ENCODE measurements around the gene KDSR. TPM values are rescaled to one million over a fixed set of nuclear protein-coding genes. Genes with fewer than 3 reads are reported as not detected.

The KDSR gene
- polyA plus RNA-seq, 1 donor from 2014 or later = 14.7 TPM

DNA sequence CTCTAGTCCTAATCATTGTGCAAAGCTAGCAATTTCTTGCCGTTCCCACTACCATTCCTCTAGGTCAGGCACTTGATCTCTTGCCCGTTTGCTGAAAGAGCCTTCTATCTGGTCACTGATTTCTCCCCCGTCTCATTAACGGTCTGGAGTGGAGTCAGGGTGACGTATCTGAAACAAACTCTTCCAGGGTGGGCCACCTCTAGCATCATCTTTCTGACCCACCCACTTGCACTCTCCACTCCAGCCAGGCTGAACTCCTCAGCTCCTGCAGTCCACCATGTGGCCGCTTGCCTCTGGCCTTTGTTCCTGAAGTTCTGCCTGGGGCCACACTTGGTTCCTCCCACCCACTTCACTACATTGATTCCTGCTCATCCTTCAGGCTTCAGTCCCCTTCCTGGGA lies 60.8 kb downstream of the KDSR start:
- H3K36me3 ChIP-seq (ENCODE audit: insufficient read depth, low read length) = no peaks in the 10 kb centered on the region
- H3K9me3 ChIP-seq (ENCODE audit: low read length) = no peaks in the 10 kb centered on the region
- H3K27ac ChIP-seq (ENCODE audit: low read length) = no peak overlapping the region
- no peak overlapping the region for H3K4me2 ChIP-seq (ENCODE audit: low read length)
- H2AFZ ChIP-seq (ENCODE audit: low read depth, low read length) = no peak overlapping the region
- H3K79me2 ChIP-seq (replicated peaks; ENCODE audit: insufficient read depth, low read length) = no peaks in the 10 kb centered on the region
- no peaks in the 10 kb centered on the region for H3K27me3 ChIP-seq (ENCODE audit: insufficient read depth, low read depth, low read length)
- H4K20me1 ChIP-seq (ENCODE audit: insufficient read depth) = no peaks in the 10 kb centered on the region
- no peak overlapping the region for H3K4me3 ChIP-seq (ENCODE audit: low read length)
- H3F3A ChIP-seq (ENCODE audit: insufficient read depth, low read length, poor library complexity, severe bottlenecking) = no peaks in the 10 kb centered on the region
- TF ChIP-seq MXI1 (conservative IDR thresholded peaks at IDR 0.05; ENCODE audit: poor library complexity, severe bottlenecking) (no peak), SMC3 (conservative IDR thresholded peaks at IDR 0.05; ENCODE audit: poor library complexity) (no peak), POLR2AphosphoS5 (IDR thresholded peaks at IDR 0.05) (no peak)
- TF ChIP-seq, protein P1, sequence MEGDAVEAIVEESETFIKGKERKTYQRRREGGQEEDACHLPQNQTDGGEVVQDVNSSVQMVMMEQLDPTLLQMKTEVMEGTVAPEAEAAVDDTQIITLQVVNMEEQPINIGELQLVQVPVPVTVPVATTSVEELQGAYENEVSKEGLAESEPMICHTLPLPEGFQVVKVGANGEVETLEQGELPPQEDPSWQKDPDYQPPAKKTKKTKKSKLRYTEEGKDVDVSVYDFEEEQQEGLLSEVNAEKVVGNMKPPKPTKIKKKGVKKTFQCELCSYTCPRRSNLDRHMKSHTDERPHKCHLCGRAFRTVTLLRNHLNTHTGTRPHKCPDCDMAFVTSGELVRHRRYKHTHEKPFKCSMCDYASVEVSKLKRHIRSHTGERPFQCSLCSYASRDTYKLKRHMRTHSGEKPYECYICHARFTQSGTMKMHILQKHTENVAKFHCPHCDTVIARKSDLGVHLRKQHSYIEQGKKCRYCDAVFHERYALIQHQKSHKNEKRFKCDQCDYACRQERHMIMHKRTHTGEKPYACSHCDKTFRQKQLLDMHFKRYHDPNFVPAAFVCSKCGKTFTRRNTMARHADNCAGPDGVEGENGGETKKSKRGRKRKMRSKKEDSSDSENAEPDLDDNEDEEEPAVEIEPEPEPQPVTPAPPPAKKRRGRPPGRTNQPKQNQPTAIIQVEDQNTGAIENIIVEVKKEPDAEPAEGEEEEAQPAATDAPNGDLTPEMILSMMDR (IDR thresholded peaks at IDR 0.05; ENCODE audit: poor library complexity, severe bottlenecking) = no peak
- H3K9ac ChIP-seq (ENCODE audit: low read length) = no peak overlapping the region
- H3K9me2 ChIP-seq (ENCODE audit: insufficient read depth, low read length) = no peaks in the 10 kb centered on the region

DNA sequence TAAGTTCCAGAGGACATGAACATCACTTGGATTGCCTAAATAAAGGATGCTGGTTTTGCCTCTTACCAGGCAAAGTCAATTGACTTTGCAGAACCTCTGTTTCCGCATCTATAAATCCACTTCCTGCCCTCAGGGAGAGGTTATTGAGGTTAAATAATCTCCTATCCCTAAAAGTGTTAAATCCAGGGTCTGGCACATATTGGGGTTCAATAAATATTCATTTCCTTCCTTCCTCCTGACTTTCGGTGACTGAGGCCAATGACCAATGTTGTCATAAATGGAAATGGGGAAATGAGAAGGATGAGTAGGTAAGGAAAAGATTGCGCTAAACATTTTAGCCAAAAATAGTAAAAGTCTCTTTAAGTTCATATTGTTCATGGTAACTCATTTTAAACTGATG lies 63.5 kb downstream of the KDSR start:
- Histone ChIP-seq H3K9ac (ENCODE audit: low read length) (no peak overlapping the region), H3F3A (ENCODE audit: insufficient read depth, low read length, poor library complexity, severe bottlenecking) (no peaks in the 10 kb centered on the region), H3K9me2 (ENCODE audit: insufficient read depth, low read length) (no peaks in the 10 kb centered on the region), H3K9me3 (ENCODE audit: low read length) (no peaks in the 10 kb centered on the region), H3K27me3 (ENCODE audit: insufficient read depth, low read depth, low read length) (no peaks in the 10 kb centered on the region), H3K79me2 (replicated peaks; ENCODE audit: insufficient read depth, low read length) (no peaks in the 10 kb centered on the region), H3K36me3 (ENCODE audit: insufficient read depth, low read length) (no peaks in the 10 kb centered on the region), H3K4me3 (ENCODE audit: low read length) (no peak overlapping the region), H4K20me1 (ENCODE audit: insufficient read depth) (no peaks in the 10 kb centered on the region), H3K4me2 (ENCODE audit: low read length) (no peak overlapping the region), H3K27ac (ENCODE audit: low read length) (no peak overlapping the region), H2AFZ (ENCODE audit: low read depth, low read length) (no peak overlapping the region)
- TF ChIP-seq MXI1 (conservative IDR thresholded peaks at IDR 0.05; ENCODE audit: poor library complexity, severe bottlenecking) (no peak), EP300 (conservative IDR thresholded peaks at IDR 0.05; ENCODE audit: poor library complexity, severe bottlenecking) (no peak), RAD21 (conservative IDR thresholded peaks at IDR 0.05) (no peak), EZH2 (IDR thresholded peaks at IDR 0.05; ENCODE audit: borderline replicate concordance, insufficient read depth, low read length, poor library complexity, severe bottlenecking) (no peak)

DNA sequence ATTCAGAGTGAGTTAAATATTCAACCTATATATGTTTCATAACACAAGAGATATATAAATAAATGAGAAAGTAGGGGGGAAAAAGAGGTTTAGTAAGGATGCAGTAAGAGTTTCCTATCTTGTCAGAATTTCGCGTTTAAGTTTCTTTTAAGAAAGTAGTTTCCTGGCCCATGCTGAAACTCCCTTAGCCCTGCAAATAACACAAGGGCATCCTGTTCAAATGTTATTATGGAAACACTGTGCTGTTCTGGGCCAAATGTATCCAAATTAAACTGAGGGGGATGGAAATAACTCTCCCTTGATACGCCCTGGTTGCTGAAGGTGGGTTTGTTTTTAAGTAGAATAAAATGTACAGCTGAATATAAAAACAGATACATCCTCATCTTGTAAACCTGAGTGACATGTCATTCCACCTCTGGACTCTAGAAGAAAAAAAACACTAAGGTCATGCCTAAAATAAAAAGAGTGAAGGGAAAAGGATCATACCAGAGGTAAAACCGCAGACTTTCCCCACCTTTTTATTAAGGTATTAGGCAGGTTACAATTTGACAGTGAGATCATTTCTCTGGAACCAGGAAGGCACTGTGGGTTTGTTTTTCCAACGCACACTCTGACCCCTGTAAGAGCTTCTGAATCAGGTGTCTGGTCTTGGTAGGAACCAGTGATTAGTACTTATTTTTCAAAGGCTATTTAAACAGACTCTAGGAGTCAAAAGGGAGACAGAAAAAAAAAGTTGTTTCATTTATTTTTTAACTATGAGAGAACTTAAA lies 64.2 kb downstream of the KDSR start:
- Histone ChIP-seq H3K9ac (ENCODE audit: low read length) (no peak overlapping the region), H3K79me2 (replicated peaks; ENCODE audit: insufficient read depth, low read length) (no peaks in the 10 kb centered on the region), H3K4me3 (ENCODE audit: low read length) (no peak overlapping the region), H4K20me1 (ENCODE audit: insufficient read depth) (no peaks in the 10 kb centered on the region), H3K4me2 (ENCODE audit: low read length) (no peak overlapping the region), H3K9me2 (ENCODE audit: insufficient read depth, low read length) (no peaks in the 10 kb centered on the region), H2AFZ (ENCODE audit: low read depth, low read length) (no peak overlapping the region), H3K9me3 (ENCODE audit: low read length) (no peaks in the 10 kb centered on the region), H3K27ac (ENCODE audit: low read length) (no peak overlapping the region), H3K27me3 (ENCODE audit: insufficient read depth, low read depth, low read length) (no peaks in the 10 kb centered on the region), H3K36me3 (ENCODE audit: insufficient read depth, low read length) (no peaks in the 10 kb centered on the region), H3F3A (ENCODE audit: insufficient read depth, low read length, poor library complexity, severe bottlenecking) (no peaks in the 10 kb centered on the region)
- TF ChIP-seq EZH2 (IDR thresholded peaks at IDR 0.05; ENCODE audit: borderline replicate concordance, insufficient read depth, low read length, poor library complexity, severe bottlenecking) = no peak
- TF ChIP-seq RAD21 (conservative IDR thresholded peaks at IDR 0.05) = no peak
- no peak for TF ChIP-seq POLR2AphosphoS5 (IDR thresholded peaks at IDR 0.05)
- TF ChIP-seq, protein P2, sequence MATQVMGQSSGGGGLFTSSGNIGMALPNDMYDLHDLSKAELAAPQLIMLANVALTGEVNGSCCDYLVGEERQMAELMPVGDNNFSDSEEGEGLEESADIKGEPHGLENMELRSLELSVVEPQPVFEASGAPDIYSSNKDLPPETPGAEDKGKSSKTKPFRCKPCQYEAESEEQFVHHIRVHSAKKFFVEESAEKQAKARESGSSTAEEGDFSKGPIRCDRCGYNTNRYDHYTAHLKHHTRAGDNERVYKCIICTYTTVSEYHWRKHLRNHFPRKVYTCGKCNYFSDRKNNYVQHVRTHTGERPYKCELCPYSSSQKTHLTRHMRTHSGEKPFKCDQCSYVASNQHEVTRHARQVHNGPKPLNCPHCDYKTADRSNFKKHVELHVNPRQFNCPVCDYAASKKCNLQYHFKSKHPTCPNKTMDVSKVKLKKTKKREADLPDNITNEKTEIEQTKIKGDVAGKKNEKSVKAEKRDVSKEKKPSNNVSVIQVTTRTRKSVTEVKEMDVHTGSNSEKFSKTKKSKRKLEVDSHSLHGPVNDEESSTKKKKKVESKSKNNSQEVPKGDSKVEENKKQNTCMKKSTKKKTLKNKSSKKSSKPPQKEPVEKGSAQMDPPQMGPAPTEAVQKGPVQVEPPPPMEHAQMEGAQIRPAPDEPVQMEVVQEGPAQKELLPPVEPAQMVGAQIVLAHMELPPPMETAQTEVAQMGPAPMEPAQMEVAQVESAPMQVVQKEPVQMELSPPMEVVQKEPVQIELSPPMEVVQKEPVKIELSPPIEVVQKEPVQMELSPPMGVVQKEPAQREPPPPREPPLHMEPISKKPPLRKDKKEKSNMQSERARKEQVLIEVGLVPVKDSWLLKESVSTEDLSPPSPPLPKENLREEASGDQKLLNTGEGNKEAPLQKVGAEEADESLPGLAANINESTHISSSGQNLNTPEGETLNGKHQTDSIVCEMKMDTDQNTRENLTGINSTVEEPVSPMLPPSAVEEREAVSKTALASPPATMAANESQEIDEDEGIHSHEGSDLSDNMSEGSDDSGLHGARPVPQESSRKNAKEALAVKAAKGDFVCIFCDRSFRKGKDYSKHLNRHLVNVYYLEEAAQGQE (IDR thresholded peaks at IDR 0.05; ENCODE audit: borderline replicate concordance) = no peak
